Measurements from ENCODE around the gene RTBDN.
"Not testable (repeated sequence)": the region's sequence is repeated elsewhere in the genome, so short reads cannot be mapped to it uniquely, and the experiment has no call there.

GRCh38 chr19:12846613-12847012 lies 12.2 kb upstream of the RTBDN start:
- TF ChIP-seq CTCF, POLR2A (IDR thresholded peaks at IDR 0.05): not testable (repeated sequence)
